Ishikawa (cell line): Measurements from ENCODE around the gene FBXO10.

Source experiments
- CEBPB ChIP-seq: IDR thresholded peaks from 2 replicates; pipeline ENCODE4 v1.6.1; 2012
- CREB1 ChIP-seq: IDR thresholded peaks from 2 replicates; pipeline ENCODE4 v1.6.1; 2012; ENCODE audit warnings: low read depth
- EGR1 ChIP-seq: IDR thresholded peaks from 2 replicates; pipeline ENCODE4 v1.6.1; 2012
- EP300 ChIP-seq: IDR thresholded peaks from 2 replicates; pipeline ENCODE4 v1.6.1; 2012; ENCODE audit warnings: borderline replicate concordance
- FOXM1 ChIP-seq: IDR thresholded peaks from 2 replicates; pipeline ENCODE4 v1.6.1; 2012; ENCODE audit warnings: low read depth, borderline replicate concordance
- NFIC ChIP-seq: IDR thresholded peaks from 2 replicates; pipeline ENCODE4 v1.6.1; 2012
- RAD21 ChIP-seq: IDR thresholded peaks from 2 replicates; pipeline ENCODE4 v1.6.1; 2012; ENCODE audit warnings: low read depth
- TAF1 ChIP-seq: IDR thresholded peaks from 2 replicates; pipeline ENCODE4 v1.6.1; 2012; ENCODE audit warnings: low read depth, mild to moderate bottlenecking
- TEAD4 ChIP-seq: IDR thresholded peaks from 2 replicates; pipeline ENCODE4 v1.6.1; 2012
- YY1 ChIP-seq: IDR thresholded peaks from 2 replicates; pipeline ENCODE4 v1.6.1; 2012; ENCODE audit warnings: low read depth
- ZBTB7A ChIP-seq: IDR thresholded peaks from 2 replicates; pipeline ENCODE4 v1.6.1; 2012; ENCODE audit warnings: low read depth
- TF ChIP-seq, protein P1 (sequence below): IDR thresholded peaks from 2 replicates; pipeline ENCODE4 v1.6.1; 2012; ENCODE audit warnings: low read depth, mild to moderate bottlenecking
- TF ChIP-seq, protein P2 (sequence below): IDR thresholded peaks from 2 replicates; pipeline ENCODE4 v1.6.1; 2012
- TF ChIP-seq, protein P3 (sequence below): IDR thresholded peaks from 2 replicates; pipeline ENCODE4 v1.6.1; 2012

DNA sequence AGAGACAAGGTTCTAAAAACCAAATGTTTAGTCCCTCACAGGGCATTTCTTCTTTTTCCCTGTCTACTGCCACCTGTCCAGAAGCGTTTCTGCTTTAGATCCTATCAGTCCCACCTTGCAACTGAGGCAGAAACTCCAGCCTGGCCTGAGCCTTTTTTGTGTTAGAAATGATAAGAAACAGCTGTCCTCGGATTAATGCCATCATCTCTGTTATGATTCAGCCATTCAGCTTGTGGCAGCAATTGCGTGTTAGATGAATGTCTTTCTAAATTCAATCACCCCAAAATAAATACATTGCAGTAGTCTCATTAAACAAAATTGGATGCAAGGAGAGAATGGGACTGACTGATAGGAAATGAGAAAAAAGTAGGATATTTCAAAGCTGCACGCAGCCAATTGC is 46.3 kb upstream of the FBXO10 start:
- TF ChIP-seq EP300 (no peak), CEBPB (no peak), EGR1 (no peak), RAD21 (no peak), CREB1 (no peak), TEAD4 (no peak), FOXM1 (no peak), YY1 (no peak), TAF1 (no peak), NFIC (no peak), ZBTB7A (no peak)
- TF ChIP-seq, protein P1, sequence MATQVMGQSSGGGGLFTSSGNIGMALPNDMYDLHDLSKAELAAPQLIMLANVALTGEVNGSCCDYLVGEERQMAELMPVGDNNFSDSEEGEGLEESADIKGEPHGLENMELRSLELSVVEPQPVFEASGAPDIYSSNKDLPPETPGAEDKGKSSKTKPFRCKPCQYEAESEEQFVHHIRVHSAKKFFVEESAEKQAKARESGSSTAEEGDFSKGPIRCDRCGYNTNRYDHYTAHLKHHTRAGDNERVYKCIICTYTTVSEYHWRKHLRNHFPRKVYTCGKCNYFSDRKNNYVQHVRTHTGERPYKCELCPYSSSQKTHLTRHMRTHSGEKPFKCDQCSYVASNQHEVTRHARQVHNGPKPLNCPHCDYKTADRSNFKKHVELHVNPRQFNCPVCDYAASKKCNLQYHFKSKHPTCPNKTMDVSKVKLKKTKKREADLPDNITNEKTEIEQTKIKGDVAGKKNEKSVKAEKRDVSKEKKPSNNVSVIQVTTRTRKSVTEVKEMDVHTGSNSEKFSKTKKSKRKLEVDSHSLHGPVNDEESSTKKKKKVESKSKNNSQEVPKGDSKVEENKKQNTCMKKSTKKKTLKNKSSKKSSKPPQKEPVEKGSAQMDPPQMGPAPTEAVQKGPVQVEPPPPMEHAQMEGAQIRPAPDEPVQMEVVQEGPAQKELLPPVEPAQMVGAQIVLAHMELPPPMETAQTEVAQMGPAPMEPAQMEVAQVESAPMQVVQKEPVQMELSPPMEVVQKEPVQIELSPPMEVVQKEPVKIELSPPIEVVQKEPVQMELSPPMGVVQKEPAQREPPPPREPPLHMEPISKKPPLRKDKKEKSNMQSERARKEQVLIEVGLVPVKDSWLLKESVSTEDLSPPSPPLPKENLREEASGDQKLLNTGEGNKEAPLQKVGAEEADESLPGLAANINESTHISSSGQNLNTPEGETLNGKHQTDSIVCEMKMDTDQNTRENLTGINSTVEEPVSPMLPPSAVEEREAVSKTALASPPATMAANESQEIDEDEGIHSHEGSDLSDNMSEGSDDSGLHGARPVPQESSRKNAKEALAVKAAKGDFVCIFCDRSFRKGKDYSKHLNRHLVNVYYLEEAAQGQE: no peak
- TF ChIP-seq, protein P2, sequence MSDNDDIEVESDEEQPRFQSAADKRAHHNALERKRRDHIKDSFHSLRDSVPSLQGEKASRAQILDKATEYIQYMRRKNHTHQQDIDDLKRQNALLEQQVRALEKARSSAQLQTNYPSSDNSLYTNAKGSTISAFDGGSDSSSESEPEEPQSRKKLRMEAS: no peak
- TF ChIP-seq, protein P3, sequence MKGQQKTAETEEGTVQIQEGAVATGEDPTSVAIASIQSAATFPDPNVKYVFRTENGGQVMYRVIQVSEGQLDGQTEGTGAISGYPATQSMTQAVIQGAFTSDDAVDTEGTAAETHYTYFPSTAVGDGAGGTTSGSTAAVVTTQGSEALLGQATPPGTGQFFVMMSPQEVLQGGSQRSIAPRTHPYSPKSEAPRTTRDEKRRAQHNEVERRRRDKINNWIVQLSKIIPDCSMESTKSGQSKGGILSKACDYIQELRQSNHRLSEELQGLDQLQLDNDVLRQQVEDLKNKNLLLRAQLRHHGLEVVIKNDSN: no peak
